ENCODE measurements around the gene CLDN7. TPM values are rescaled to one million over a fixed set of nuclear protein-coding genes. Genes with fewer than 3 reads are reported as not detected.
A peak's percentile ranks its signal among the peaks of the same experiment; 100 is the strongest.

CLDN7 gene
- total RNA-seq, 1 experiment from 2014 or later, result 286 TPM

DNA sequence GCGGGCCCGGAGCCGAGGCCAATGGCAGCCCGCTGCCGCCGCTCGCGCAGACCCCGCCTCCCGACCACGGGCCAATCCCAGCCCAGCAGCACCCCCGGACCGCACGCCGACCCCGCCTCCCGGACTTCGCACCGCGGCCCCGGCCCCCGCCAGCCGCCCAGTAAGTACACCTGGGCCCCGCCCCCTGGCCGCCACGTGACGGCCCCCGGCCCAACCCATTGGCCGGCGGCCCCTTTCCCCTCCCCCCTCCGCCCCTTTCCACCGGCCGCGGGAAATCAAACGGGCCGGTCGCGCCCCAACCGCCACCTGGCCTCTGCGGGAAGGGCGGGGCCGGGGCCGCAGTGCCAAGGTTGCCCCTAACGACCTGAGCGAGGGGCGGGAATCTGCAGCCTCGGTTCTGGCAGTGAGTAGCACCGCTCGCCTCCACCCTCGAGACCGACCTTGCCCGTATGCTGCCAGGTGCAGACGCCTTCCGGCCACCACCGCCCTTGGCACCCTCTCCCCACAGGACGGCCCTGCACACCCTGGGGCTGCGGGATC lies 32.4 kb upstream of the CLDN7 start, which contains the start of gene YBX2:
Gene YBX2, minus strand, starts transcription at position 26 of the 540 bp plus-strand sequence. CDS start 139 bp downstream, outside the sequence.
- no peaks in the 10 kb centered on the region for H4K20me1 ChIP-seq (ENCODE audit: insufficient read depth)
- H2AFZ ChIP-seq (ENCODE audit: low read depth, low read length, poor library complexity, severe bottlenecking), result peak within 1 kb of the TSS; percentile 68
- CTCF ChIA-PET, result no interaction called here
- H3K9me3 ChIP-seq (ENCODE audit: control insufficient read depth in 1 of 2, insufficient read depth in 1 of 2, low read depth in 1 of 2, low read length in 2 of 2), result no peaks in the 10 kb centered on the region
- no peaks in the 10 kb centered on the region for H3K27me3 ChIP-seq (ENCODE audit: insufficient read depth, low read length)
- ATAC-seq (peak; percentile 74), DNase-seq (ENCODE audit: low read depth, low spot score) (peak; percentile 48)
- POLR2A ChIA-PET, result no interaction called here
- BruUV-seq (replicated peaks), result no TSS peak
- intact Hi-C loops (cut with micrococcal nuclease), result loop anchor here (5.0 kb wide), 1 partner anchor 247 kb away; no protein-coding TSS in a partner anchor
- RAD21 ChIA-PET (ENCODE audit: low non-redundant PET in 1 of 2, low total read pairs in 2 of 2, uncharacterized antibody in 2 of 2, unreplicated experiment in 2 of 2), result no interaction called here
- H3K9ac ChIP-seq (ENCODE audit: low read length), result peak within 1 kb of the TSS; percentile 44
- H3K4me1 ChIP-seq (ENCODE audit: control insufficient read depth in 1 of 2, insufficient read depth in 2 of 2, low read length in 2 of 2), result peaks cover 17 to 41% of the 10 kb centered on the region in 2 experiments; a peak in 3 of 4 replicates
- H3K79me2 ChIP-seq (ENCODE audit: insufficient read depth, low read length), result no peaks in the 10 kb centered on the region
- H3K36me3 ChIP-seq (ENCODE audit: control insufficient read depth in 1 of 2, insufficient read depth in 2 of 2, low read length in 2 of 2), result no peaks in the 10 kb centered on the region
- H3K4me2 ChIP-seq (ENCODE audit: low read length), result peak within 1 kb of the TSS; percentile 70
- no peak within 1 kb of the TSS; the same call in 1 of the 2 replicates for H3K27ac ChIP-seq (ENCODE audit: low read depth, low read length)
- TF ChIP-seq POLR2AphosphoS5 (IDR thresholded peaks at IDR 0.05; ENCODE audit: low read depth, low read length) (no peak), POLR2A (IDR thresholded peaks at IDR 0.05; ENCODE audit: borderline replicate concordance, extremely low read depth, insufficient read depth, insufficient read length) (no peak), ELF1 (IDR thresholded peaks at IDR 0.05; ENCODE audit: borderline replicate concordance, low read depth) (no peak), CEBPB (IDR thresholded peaks at IDR 0.05; ENCODE audit: low read depth) (no peak), TCF7L2 (IDR thresholded peaks at IDR 0.05; ENCODE audit: borderline replicate concordance, extremely low read depth, insufficient read depth, insufficient read length) (peak; percentile 88)
- TF ChIP-seq, protein P1, sequence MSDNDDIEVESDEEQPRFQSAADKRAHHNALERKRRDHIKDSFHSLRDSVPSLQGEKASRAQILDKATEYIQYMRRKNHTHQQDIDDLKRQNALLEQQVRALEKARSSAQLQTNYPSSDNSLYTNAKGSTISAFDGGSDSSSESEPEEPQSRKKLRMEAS (IDR thresholded peaks at IDR 0.05), result peak; percentile 78
- TF ChIP-seq, protein P2, sequence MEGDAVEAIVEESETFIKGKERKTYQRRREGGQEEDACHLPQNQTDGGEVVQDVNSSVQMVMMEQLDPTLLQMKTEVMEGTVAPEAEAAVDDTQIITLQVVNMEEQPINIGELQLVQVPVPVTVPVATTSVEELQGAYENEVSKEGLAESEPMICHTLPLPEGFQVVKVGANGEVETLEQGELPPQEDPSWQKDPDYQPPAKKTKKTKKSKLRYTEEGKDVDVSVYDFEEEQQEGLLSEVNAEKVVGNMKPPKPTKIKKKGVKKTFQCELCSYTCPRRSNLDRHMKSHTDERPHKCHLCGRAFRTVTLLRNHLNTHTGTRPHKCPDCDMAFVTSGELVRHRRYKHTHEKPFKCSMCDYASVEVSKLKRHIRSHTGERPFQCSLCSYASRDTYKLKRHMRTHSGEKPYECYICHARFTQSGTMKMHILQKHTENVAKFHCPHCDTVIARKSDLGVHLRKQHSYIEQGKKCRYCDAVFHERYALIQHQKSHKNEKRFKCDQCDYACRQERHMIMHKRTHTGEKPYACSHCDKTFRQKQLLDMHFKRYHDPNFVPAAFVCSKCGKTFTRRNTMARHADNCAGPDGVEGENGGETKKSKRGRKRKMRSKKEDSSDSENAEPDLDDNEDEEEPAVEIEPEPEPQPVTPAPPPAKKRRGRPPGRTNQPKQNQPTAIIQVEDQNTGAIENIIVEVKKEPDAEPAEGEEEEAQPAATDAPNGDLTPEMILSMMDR (IDR thresholded peaks at IDR 0.05 in 2 of 3, conservative IDR thresholded peaks at IDR 0.05 in 1 of 3; ENCODE audit: borderline replicate concordance in 1 of 3, insufficient read depth in 1 of 3, low read depth in 2 of 3, low read length in 2 of 3), result no peak
- H3K4me3 ChIP-seq (replicated peaks in 1 of 2; ENCODE audit: low read depth in 1 of 2, low read length in 2 of 2), result peak within 1 kb of the TSS; percentile 19 to 33; a peak in 2 of 4 replicates
- H3K9me2 ChIP-seq (ENCODE audit: insufficient read depth), result no peaks in the 10 kb centered on the region

Measured in HCT116 (cell line).